ENCODE results near the gene NAALADL2. TPM values are rescaled to one million over a fixed set of nuclear protein-coding genes. Genes with fewer than 3 reads are reported as not detected.
"Not testable (repeated sequence)": the region's sequence is repeated elsewhere in the genome, so short reads cannot be mapped to it uniquely, and the experiment has no call there.

Gene NAALADL2
- total RNA-seq, 2 experiments from 2014 or later, result not detected

DNA sequence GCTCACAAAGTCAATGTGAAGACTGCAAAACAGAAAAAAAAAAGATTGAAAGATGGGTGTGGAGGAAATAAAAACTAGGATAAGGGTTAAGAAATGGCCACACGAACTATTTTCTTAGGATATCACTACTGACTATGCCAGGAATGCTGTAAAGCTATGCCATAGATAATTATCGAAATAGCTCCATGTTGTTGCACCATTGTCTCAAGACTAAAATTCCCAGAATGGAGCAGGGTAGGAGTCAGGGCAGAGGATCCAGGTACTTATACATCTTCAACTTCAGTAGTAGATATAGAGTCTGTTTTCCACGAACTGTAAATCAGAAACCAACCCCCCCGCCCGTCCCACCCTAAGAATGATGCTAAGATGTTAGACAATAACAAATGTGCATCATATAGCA lies 302.2 kb downstream of the NAALADL2 start:
- Mint-ChIP-seq H3K36me3 (no peaks in the 10 kb centered on the region), H3K27ac (no peak overlapping the region), H3K9me3 (ENCODE audit: low read depth) (no peaks in the 10 kb centered on the region), H3K4me1 (no peaks in the 10 kb centered on the region), H3K27me3 (no peaks in the 10 kb centered on the region), H3K4me3 (no peak overlapping the region)
- DNase-seq (no peak), ATAC-seq (no peak)
- CTCF ChIA-PET, result no interaction called here

DNA sequence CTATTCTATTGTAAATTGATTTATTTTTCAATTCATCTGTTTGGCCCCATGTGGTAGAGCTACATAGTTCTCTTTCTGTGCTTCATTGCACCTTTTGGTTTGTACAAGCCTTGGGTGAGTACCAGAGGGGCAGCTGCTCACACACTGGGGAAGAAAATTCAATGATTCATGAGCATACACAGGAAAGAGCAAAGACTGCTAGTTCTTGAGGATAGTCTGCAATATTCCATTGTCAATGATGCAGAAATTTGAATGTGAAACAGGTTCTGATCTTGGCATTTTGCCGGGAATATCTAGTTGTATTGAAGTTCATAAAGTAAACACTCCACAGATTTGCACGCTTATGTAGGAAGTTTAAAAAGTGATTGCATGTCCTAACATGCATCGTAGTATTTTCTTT lies 304.6 kb downstream of the NAALADL2 start:
- Mint-ChIP-seq H3K27me3 (no peaks in the 10 kb centered on the region), H3K9me3 (ENCODE audit: low read depth) (no peaks in the 10 kb centered on the region), H3K4me1 (no peaks in the 10 kb centered on the region), H3K4me3 (no peak overlapping the region), H3K27ac (no peak overlapping the region), H3K36me3 (no peaks in the 10 kb centered on the region)
- no peak for DNase-seq
- CTCF ChIA-PET, result no interaction called here
- ATAC-seq, result no peak

DNA sequence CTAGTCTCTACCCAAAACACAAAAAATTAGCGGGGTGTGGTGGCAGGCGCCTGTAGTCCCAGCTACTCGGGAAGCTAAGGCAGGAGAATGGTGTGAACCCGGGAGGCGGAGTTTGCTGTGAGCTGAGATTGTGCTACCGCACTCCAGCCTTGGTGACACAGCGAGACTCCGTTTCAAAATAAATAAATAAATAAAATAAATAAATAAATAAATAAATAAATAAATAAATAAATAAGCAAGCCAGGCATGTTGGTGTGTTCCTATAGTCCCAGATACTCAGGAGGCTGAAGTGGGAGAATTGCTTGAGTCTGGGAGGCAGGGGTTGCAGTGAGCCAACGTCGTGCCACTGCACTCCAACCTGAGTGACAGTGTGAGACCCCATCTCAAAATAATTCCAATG lies 314.0 kb downstream of the NAALADL2 start:
- H3K36me3 Mint-ChIP-seq; H3K27me3 Mint-ChIP-seq; H3K9me3 Mint-ChIP-seq (ENCODE audit: low read depth); ATAC-seq; H3K27ac Mint-ChIP-seq; H3K4me3 Mint-ChIP-seq; DNase-seq; CTCF ChIA-PET; H3K4me1 Mint-ChIP-seq: not testable (repeated sequence)

DNA sequence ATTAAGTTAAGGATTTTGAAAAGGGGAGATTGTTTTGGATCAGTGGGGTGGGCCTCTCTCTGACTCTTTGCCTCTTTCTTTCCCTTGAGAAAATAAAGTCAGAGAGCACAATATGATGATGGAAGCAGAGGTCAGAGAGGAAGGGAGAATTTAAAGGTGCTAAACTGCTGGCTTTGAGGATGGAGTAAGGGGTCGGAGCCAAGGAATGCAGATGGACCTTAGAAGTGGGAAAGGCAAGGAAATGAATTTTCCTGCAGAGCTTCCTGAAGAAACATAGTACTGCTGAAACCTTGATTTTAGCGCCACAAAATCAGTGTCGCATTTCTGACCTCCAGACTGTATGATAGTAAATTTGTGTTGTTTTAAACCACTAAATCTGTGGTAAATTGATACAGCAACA lies 317.4 kb downstream of the NAALADL2 start:
- no peak for DNase-seq
- Mint-ChIP-seq H3K4me1 (no peaks in the 10 kb centered on the region), H3K27me3 (no peaks in the 10 kb centered on the region), H3K36me3 (no peaks in the 10 kb centered on the region), H3K9me3 (ENCODE audit: low read depth) (peaks cover 5% of the 10 kb centered on the region), H3K4me3 (no peak overlapping the region), H3K27ac (no peak overlapping the region)
- ATAC-seq, result no peak
- CTCF ChIA-PET, result no interaction called here

DNA sequence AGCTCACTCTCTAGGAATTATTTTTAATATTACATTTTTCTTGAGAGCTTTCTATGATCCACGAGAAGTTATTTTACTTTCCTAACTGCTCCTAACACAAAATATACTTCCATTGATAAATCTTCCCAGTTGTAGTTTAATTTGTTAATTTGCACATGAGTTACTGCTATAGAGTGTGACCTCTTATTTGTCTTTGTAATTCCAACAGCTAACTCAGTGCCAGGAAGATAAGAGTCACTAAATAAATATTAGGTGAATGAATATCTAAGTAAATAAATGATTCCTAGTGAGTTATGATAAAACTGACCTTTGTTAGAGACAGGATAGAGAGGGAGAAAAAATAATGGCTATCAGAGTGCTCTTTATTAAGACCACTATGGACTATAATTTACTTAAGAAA lies 319.9 kb downstream of the NAALADL2 start:
- ATAC-seq, result no peak
- H3K36me3 Mint-ChIP-seq, result no peaks in the 10 kb centered on the region

DNA sequence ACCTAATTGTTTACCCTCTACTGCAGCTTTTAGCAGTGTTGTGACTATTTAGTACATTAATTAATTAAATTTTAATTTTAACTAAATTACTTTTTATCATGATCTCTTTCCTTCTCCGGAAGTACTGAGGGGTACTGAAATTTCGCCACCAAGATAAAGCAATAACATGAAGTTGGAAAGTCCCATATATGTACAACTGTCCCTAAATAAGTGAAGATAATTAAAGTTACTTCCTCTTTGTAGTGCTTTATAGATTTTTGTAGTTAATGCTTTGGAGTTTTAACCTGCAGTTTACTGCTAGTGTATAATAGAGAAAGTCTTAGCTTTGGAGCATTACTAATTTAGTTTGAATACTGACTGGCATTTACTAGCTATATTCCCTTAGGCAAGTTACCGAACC lies 325.3 kb downstream of the NAALADL2 start:
- DNase-seq (no peak), ATAC-seq (no peak)
- H3K36me3 Mint-ChIP-seq, result no peaks in the 10 kb centered on the region
- no peaks in the 10 kb centered on the region for H3K27me3 Mint-ChIP-seq
- H3K4me3 Mint-ChIP-seq, result no peak overlapping the region
- peaks cover 4% of the 10 kb centered on the region for H3K9me3 Mint-ChIP-seq (ENCODE audit: low read depth)
- no peaks in the 10 kb centered on the region for H3K4me1 Mint-ChIP-seq
- no peak overlapping the region for H3K27ac Mint-ChIP-seq
- CTCF ChIA-PET, result no interaction called here

More for the DNA sequence above, 319.9 kb downstream of the NAALADL2 start:
- no peaks in the 10 kb centered on the region for H3K27me3 Mint-ChIP-seq
- H3K27ac Mint-ChIP-seq, result no peak overlapping the region
- no peaks in the 10 kb centered on the region for H3K4me1 Mint-ChIP-seq
- CTCF ChIA-PET, result no interaction called here
- no peak for DNase-seq
- H3K9me3 Mint-ChIP-seq (ENCODE audit: low read depth), result peaks cover 4% of the 10 kb centered on the region
- no peak overlapping the region for H3K4me3 Mint-ChIP-seq

DNA sequence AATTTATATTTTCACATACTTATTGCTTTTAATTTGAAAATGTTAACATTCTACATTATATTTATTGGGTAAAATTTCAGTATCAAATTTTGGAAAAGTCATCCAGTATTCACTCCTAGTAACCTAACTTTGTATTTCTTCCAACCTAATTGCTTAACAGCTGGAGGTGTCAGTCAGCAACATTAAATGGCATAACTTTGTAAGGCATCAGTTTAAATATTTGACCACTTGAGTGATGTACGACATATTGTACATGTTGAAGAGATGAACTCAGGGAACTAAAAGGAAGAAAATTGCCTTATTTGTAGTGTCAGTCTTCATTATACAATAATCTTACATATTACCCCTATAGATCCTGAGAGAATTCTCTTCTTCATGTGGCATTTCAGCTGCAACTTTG lies 326.8 kb downstream of the NAALADL2 start:
- no peak overlapping the region for H3K4me3 Mint-ChIP-seq

DNA sequence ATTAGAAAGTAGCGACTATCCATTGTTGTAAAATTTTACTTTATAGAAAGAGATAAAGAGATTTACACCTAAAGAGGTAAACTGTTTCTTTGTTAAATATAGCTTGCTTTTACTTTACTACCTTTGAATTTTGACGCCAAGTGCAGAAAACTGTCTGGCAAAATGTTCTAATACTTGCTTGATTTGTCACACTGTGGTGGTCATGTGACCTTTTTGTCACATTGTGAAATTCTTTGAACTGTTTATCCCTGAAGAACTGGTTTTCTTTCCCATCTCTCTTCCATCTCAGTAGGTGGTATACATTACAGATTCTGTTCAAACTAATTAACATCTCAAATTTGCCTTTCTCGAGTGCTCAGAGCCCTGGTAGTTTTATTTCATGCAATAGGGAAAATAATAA lies 327.4 kb downstream of the NAALADL2 start:
- no peaks in the 10 kb centered on the region for H3K36me3 Mint-ChIP-seq
- H3K9me3 Mint-ChIP-seq (ENCODE audit: low read depth), result no peaks in the 10 kb centered on the region
- DNase-seq, result no peak
- no peaks in the 10 kb centered on the region for H3K27me3 Mint-ChIP-seq
- ATAC-seq, result no peak
- no peak overlapping the region for H3K27ac Mint-ChIP-seq
- no peaks in the 10 kb centered on the region for H3K4me1 Mint-ChIP-seq
- CTCF ChIA-PET, result no interaction called here
- H3K4me3 Mint-ChIP-seq, result no peak overlapping the region

More for the DNA sequence above, 326.8 kb downstream of the NAALADL2 start:
- peaks cover 2% of the 10 kb centered on the region for H3K9me3 Mint-ChIP-seq (ENCODE audit: low read depth)
- no peak for ATAC-seq
- DNase-seq, result no peak
- H3K36me3 Mint-ChIP-seq, result no peaks in the 10 kb centered on the region
- no peak overlapping the region for H3K27ac Mint-ChIP-seq
- CTCF ChIA-PET, result no interaction called here
- H3K27me3 Mint-ChIP-seq, result no peaks in the 10 kb centered on the region
- no peaks in the 10 kb centered on the region for H3K4me1 Mint-ChIP-seq

DNA sequence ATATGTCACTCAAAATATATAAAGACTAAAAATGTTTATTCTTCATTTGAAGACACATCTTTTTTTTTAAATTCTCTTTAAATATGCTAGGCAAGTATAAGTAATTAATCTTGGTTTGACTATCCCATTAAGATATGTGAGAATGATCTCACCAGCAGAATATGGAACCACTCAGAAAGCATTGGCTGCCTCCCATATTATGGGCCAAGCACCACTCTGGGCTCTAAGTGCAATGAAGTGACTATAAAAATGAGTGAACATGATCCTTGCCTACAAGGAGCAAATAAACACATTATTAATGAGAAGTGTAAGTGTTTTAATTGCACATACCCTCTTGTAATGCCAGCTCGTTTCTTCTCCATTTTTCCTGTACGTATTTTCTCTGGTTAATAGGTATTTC lies 328.5 kb downstream of the NAALADL2 start:
- H3K36me3 Mint-ChIP-seq, result no peaks in the 10 kb centered on the region
- DNase-seq (no peak), ATAC-seq (no peak)
- H3K27me3 Mint-ChIP-seq, result no peaks in the 10 kb centered on the region
- no peaks in the 10 kb centered on the region for H3K4me1 Mint-ChIP-seq
- H3K27ac Mint-ChIP-seq, result no peak overlapping the region
- no peaks in the 10 kb centered on the region for H3K9me3 Mint-ChIP-seq (ENCODE audit: low read depth)
- CTCF ChIA-PET, result no interaction called here
- no peak overlapping the region for H3K4me3 Mint-ChIP-seq

DNA sequence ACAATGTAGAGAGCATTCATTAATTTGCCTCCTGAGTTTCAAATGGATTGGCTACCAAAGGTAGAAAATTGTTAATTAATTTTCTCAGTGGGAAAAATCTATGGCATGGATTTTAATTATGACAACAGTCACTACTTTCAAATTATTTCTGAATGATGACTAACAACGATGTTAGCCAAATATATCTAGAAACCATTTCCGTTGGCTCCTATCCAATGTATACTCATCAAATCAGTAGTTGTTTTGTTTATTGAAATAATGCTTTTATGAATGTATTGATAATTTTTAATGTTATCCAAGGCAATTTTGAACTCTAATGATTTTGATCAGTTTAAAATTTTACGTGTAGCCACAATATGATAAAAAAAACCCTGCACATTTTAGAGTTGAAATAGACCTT lies 333.4 kb downstream of the NAALADL2 start:
- ATAC-seq, result no peak
- no peak for DNase-seq
- Mint-ChIP-seq H3K27ac (no peak overlapping the region), H3K9me3 (ENCODE audit: low read depth) (no peaks in the 10 kb centered on the region), H3K36me3 (no peaks in the 10 kb centered on the region), H3K27me3 (no peaks in the 10 kb centered on the region), H3K4me3 (no peak overlapping the region), H3K4me1 (no peaks in the 10 kb centered on the region)
- CTCF ChIA-PET, result no interaction called here

DNA sequence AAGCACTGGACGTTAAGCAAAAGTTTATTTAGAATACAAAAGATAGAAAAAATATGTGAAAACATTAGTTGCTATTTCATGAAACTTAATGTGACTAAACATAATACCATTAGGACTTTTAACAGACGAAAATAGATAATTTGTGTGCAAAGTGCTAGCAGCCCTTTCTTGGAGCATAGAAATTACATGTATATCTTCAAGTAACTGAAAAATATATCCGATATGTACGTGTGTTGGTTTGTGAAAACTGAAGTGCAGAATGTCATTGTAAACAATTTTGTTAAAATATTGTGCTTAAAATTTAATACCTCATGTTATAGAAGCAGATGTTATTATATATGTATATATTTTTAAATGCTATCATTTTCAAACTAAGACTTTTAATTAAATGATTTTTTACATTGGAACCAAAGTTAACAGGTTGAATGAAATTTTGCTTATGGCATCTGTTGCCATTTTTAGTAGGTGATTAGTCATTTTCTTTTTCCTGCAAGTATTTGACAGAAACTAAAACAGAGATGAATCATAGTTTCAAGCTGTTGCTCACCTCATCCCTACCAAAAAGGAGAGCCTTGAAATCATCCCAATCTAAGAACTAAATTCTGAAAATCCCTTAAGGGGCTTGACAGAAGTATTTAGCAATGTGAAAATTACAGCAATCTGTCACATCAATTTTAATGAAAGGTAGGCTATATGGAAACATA lies 334.8 kb downstream of the NAALADL2 start:
- CTCF ChIA-PET, result no interaction called here
- no peak overlapping the region for H3K4me3 Mint-ChIP-seq
- H3K36me3 Mint-ChIP-seq, result no peaks in the 10 kb centered on the region
- ATAC-seq (no peak), DNase-seq (no peak)
- no peaks in the 10 kb centered on the region for H3K4me1 Mint-ChIP-seq
- H3K27me3 Mint-ChIP-seq, result no peaks in the 10 kb centered on the region
- H3K27ac Mint-ChIP-seq, result no peak overlapping the region
- H3K9me3 Mint-ChIP-seq (ENCODE audit: low read depth), result no peaks in the 10 kb centered on the region

DNA sequence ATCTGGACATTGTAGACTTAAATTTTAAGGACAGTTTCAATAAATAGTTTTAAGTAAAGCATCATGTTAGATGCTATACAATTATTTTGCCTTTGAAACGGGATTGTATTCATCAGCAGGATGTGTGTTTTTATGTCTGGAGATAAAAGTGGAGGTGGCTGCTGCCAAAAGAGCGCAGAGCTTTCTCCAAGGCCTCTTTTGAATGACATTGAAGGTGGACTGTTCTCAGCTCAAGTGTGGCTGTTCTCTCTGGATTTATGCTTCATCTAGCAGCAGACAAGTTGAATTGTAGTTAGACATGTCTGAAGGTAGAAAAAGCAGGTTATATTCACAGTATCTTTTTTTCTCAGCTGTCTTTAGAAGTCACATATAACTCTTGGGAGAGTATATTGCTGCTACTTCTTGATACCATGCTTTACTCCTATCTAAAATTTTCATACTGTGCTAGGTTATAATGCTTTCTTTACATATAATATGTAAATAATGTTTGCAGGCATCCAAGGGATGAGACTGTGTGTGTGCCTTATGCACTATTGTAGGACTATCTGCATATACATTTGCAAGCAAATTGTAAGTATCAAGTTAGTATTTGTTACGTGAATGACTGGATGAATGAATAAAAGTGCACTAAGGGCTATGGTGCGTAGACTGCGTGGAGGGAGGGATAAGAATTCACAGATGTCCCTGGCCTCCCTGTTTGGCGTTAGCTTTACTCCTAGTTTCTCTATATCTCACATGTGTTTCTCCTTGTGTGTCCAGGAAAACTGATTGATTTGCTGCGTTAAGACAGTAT lies 340.1 kb downstream of the NAALADL2 start:
- Mint-ChIP-seq H3K27me3 (no peaks in the 10 kb centered on the region), H3K4me1 (no peaks in the 10 kb centered on the region), H3K27ac (no peak overlapping the region), H3K36me3 (no peaks in the 10 kb centered on the region), H3K9me3 (ENCODE audit: low read depth) (peaks cover 6% of the 10 kb centered on the region), H3K4me3 (no peak overlapping the region)
- DNase-seq, result no peak
- CTCF ChIA-PET, result no interaction called here
- no peak for ATAC-seq

DNA sequence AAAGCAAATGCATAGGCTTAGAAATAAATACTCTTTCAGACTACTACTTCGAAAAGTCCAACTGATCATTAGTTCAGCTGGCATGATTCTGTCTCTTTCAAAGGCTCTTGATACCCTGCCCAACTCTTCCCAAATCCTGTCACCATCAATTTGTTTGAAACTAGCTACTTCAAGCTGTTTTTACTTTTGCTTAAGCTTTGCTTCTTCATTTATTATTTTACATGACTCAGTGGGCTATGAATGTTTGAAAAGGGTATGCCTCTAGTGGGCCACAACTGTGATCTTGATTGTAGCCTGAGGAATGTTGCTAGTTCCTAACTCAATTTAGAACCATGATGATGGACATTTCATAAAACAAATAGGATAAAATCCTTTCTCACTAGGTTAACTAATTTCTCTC lies 340.8 kb downstream of the NAALADL2 start:
- H3K4me1 Mint-ChIP-seq, result no peaks in the 10 kb centered on the region
- H3K36me3 Mint-ChIP-seq, result no peaks in the 10 kb centered on the region
- no peak overlapping the region for H3K4me3 Mint-ChIP-seq
- H3K27me3 Mint-ChIP-seq, result no peaks in the 10 kb centered on the region
- DNase-seq (no peak), ATAC-seq (no peak)
- CTCF ChIA-PET, result no interaction called here
- H3K9me3 Mint-ChIP-seq (ENCODE audit: low read depth), result peaks cover 8% of the 10 kb centered on the region
- H3K27ac Mint-ChIP-seq, result no peak overlapping the region

DNA sequence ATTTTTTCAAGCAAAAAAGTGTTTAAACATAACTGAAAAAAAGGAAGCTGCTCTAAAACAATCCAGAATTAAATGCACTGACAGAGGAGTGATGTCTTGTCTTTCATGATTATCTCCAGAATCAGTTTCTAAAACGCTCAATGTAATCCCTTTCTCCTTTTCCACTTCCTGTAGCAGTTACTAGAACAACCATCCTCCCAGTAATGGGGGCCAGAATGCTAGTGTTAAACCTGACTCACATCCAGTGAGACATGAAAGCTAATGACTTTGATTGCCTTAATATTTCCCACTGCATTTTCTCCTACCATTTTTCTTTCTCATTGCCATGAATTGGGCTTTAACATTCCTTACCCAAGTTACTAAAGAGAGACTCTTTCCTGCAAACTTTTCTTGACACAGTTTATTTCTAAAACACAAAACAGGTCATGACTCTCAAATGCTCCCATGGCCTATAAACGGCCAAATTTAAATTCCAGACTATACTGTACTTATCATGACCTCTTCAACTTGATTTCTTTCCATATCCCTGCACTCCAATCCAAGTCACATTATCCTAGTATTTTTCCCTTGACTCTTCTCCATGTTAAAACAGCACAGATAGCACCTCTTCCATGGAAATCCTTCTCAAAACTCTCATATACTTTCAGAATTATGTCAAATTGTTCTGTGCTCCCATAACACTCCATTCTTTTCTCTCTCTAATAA lies 341.4 kb downstream of the NAALADL2 start:
- ATAC-seq (no peak), DNase-seq (no peak)
- H3K4me1 Mint-ChIP-seq, result no peaks in the 10 kb centered on the region
- H3K27ac Mint-ChIP-seq, result no peak overlapping the region
- peaks cover 8% of the 10 kb centered on the region for H3K9me3 Mint-ChIP-seq (ENCODE audit: low read depth)
- H3K27me3 Mint-ChIP-seq, result no peaks in the 10 kb centered on the region
- CTCF ChIA-PET, result no interaction called here
- H3K4me3 Mint-ChIP-seq, result no peak overlapping the region
- no peaks in the 10 kb centered on the region for H3K36me3 Mint-ChIP-seq
